Skin of body (tissue), 2 donors: ENCODE results near the gene DOCK1. TPM values are rescaled to one million over a fixed set of nuclear protein-coding genes. Genes with fewer than 3 reads are reported as not detected.

Source experiments
- DNase-seq: peaks from one replicate; lab custom pipeline; 2025; lab: John Stamatoyannopoulos, UW
- total RNA-seq: library from RNA; depleted of rRNA; stranded (reverse); fragments of >200 nt; gene quantifications from one replicate; pipeline ENCODE4 v1.2.3, GENCODE V29; 2014

DOCK1 gene
- total RNA-seq, 1 donor from 2014 or later = 80.8 TPM

GRCh38 chr10:127159648-127160245, 254.5 kb downstream of the DOCK1 start:
- no peak for DNase-seq

- DNase-seq = no peak
Observed at GRCh38 chr10:127161482-127161881, 256.3 kb downstream of the DOCK1 start.

GRCh38 chr10:127162841-127163240, 257.6 kb downstream of the DOCK1 start:
- no peak for DNase-seq

- DNase-seq = no peak
Observed at GRCh38 chr10:127168261-127168660, 263.0 kb downstream of the DOCK1 start.

GRCh38 chr10:127174866-127175265, 269.6 kb downstream of the DOCK1 start:
- DNase-seq = no peak

- DNase-seq = no peak
Observed at GRCh38 chr10:127175357-127176110, 270.3 kb downstream of the DOCK1 start.

- DNase-seq = no peak
Observed at GRCh38 chr10:127176649-127177048, 271.4 kb downstream of the DOCK1 start.

- DNase-seq = no peak
Observed at GRCh38 chr10:127179612-127180250, 274.5 kb downstream of the DOCK1 start.

- no peak for DNase-seq
Observed at GRCh38 chr10:127182161-127182560, 276.9 kb downstream of the DOCK1 start.

- no peak for DNase-seq
Observed at GRCh38 chr10:127184582-127184981, 279.4 kb downstream of the DOCK1 start.

- DNase-seq = no peak
Observed at GRCh38 chr10:127186813-127187212, 281.6 kb downstream of the DOCK1 start.

GRCh38 chr10:127189226-127189625, 284.0 kb downstream of the DOCK1 start:
- DNase-seq = no peak

- no peak for DNase-seq
Observed at GRCh38 chr10:127190427-127190826, 285.2 kb downstream of the DOCK1 start.

GRCh38 chr10:127193125-127193524, 287.9 kb downstream of the DOCK1 start:
- DNase-seq = no peak

GRCh38 chr10:127194111-127194510, 288.9 kb downstream of the DOCK1 start:
- no peak for DNase-seq

GRCh38 chr10:127194599-127194998, 289.4 kb downstream of the DOCK1 start:
- DNase-seq = no peak

GRCh38 chr10:127195041-127195506, 289.8 kb downstream of the DOCK1 start:
- DNase-seq = no peak

- no peak for DNase-seq
Observed at GRCh38 chr10:127195571-127196281, 290.5 kb downstream of the DOCK1 start.

GRCh38 chr10:127196282-127197153, 291.3 kb downstream of the DOCK1 start, which contains the start of gene INSYN2A:
Gene INSYN2A, minus strand, starts transcription at chr10:127196591. Its CDS starts 20,196 bp downstream, at chr10:127176395.
- DNase-seq = no peak

GRCh38 chr10:127197154-127197432, 291.9 kb downstream of the DOCK1 start:
- no peak for DNase-seq

- DNase-seq = no peak
Observed at GRCh38 chr10:127198307-127198706, 293.1 kb downstream of the DOCK1 start.
